Neural progenitor cell (in vitro differentiated cells): Measurements from ENCODE around the gene EYA4.

Source experiments
- CTCF ChIP-seq: fragments of 200-600 bp; sonication (generic); IDR thresholded peaks from 2 replicates; pipeline ENCODE4 v1.5.1; 2017; ENCODE audit warnings: antibody characterized with exemption, mild to moderate bottlenecking
- EZH2 ChIP-seq: fragments of 200-600 bp; sonication (generic); IDR thresholded peaks from 2 replicates; pipeline ENCODE4 v1.6.1; 2017; ENCODE audit warnings: antibody characterized with exemption, mild to moderate bottlenecking, moderate library complexity
- EZH2phosphoT487 ChIP-seq: fragments of 200-600 bp; sonication (generic); IDR thresholded peaks from 2 replicates; pipeline ENCODE4 v1.6.1; 2017; ENCODE audit warnings: antibody characterized with exemption

DNA sequence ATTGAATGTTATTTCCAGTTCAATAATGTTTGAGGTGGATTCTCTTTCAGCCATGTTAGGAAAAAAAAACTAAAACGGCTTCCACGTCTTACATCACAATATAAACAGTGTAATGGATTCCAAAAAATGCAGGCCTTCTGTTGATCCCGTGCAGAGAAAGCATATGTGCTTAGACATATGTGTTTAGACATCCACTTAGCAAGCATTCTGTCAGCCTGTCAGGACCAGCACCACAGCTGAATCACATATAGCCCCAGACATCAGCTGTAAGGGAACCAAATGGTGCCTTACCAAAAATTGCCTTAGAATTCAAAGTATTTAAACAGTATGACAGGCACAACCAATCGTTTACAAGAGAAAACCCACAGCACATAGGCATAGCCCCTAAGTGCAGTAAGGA lies 304.9 kb downstream of the EYA4 start:
- TF ChIP-seq CTCF: no peak
- no peak for TF ChIP-seq EZH2
- no peak for TF ChIP-seq EZH2phosphoT487
